T1000 (cell line): ENCODE measurements around the gene POLR3K.
A peak's percentile ranks its signal among the peaks of the same experiment; 100 is the strongest.

Experiments used
- DNase-seq: peaks from one replicate; lab custom pipeline; 2025; ENCODE audit warnings: mixed read lengths; lab: John Stamatoyannopoulos, UW

POLR3K gene

DNA sequence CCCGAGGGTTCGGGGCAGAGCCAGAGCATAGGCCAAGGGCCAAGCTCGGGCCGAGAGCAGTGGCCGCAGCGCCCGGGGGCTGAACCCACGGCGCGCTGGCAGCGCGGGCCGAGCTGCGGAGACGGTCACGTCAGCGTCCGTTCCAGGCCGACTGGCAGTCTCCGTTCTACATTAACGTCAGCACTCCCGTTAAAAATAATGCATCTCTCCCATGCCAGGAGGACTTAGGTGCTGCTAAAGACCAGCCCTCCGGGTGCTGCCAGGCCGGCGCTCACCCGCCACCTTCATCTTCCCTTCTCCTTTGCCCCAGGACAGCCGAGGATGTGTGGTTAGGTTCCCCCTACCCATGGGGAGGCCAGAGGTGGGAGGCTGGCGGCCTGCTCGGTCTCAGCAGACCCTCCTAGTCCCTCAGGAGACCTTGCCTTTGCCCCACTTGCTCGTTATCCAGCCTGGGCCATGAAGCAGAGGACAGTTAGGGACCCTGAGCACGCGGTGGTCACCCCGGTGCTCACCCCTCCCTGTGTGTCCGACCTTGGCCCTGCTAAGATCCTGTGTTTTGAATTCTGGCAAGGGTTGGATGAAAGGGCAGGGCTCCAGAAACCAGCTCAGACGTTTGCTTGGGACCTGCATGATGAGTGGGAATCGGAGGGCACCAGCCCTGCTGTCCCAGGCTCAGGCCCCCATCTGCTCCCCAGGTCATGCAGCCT is 25.2 kb upstream of the POLR3K start:
- DNase-seq = no peak

GRCh38 chr16:77807-78443 is 24.5 kb upstream of the POLR3K start, which contains the start of gene MPG:
TSS of gene MPG (plus strand) at chr16:78225. CDS start at chr16:78310, 85 bp downstream.
- DNase-seq = peak; percentile 49

GRCh38 chr16:77273-77806 is 23.9 kb upstream of the POLR3K start:
- DNase-seq = no peak

DNA sequence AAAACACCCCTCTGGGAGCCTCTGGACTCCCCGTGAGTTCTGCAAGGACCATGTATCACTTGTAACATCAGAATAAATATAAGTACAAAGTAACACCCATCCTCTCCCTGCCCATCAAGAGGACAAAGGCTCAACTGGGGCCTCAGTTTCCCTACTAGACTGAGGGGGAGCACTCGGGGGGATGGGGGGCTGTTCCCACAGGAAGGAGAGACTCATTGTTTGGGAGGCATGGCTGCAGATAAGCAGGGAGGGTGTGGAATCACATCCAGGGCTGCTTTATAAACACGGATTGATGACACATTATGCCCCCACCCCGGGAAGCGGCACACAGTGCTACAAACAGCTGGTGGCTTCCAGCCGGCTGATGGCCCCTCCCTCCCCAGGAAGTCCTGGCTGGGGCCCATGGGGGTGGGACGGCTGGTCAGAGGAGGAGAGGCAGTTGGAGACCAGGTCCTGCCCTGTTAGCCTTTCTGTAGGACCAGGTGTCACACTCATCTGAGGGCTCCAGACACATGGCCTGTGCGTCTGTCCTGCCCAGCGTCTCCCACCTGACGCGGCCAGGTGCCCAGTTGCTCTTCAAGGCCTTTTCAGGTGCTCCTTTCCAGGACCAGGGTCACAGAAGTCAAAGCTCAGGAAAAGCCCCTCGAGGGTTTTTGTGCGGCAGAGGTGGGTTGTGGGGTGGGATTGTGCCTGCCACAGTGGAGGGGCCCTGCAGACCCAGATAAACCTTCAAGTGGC is 23.3 kb upstream of the POLR3K start:
- DNase-seq = peak; percentile 39

DNA sequence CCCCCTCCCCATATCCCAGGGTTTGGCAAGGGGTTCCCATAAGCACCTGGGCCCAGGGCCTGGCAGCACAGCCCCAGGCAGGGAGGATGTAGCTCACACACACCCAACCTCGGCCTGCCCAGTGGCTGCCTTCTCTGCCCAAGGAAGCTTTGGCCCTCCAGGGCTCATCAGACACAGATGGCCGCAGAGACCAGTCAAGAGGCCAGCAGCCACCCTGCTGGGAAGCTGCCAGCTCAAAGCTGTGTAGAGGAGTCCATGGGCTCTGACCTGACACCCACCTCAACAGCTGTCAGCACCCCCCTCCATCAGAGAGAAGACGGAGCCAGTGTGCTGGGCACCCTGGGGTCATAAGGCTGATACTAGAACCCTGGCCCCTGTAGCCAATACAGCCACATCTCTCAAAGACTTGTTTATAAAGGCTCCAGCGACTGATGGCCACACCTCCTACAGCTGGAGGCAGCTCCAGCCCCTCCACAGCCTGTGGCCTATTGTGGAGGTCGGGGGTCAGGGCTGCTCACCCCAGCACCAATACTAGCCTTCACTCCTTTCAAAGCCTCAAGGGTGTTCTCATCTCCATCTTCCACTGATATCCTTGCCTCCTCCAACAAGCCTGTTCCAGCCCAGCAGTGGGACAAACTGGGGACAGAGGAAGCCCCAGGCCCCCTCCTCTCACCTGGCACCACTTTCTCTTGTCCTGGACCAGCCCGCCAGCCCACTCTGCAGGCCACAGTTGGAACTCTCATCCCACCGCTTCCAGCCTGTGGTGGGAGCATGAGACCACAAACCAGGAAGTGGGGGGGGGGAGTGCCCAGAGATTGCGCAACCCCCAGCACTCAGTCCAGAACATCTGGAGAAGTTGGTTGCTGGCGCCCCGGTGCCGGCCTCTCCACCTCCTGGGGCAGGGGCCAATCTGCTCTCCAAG is 22.4 kb upstream of the POLR3K start:
- DNase-seq = no peak

- no peak for DNase-seq
Observed at GRCh38 chr16:74747-75334, 21.4 kb upstream of the POLR3K start.

DNA sequence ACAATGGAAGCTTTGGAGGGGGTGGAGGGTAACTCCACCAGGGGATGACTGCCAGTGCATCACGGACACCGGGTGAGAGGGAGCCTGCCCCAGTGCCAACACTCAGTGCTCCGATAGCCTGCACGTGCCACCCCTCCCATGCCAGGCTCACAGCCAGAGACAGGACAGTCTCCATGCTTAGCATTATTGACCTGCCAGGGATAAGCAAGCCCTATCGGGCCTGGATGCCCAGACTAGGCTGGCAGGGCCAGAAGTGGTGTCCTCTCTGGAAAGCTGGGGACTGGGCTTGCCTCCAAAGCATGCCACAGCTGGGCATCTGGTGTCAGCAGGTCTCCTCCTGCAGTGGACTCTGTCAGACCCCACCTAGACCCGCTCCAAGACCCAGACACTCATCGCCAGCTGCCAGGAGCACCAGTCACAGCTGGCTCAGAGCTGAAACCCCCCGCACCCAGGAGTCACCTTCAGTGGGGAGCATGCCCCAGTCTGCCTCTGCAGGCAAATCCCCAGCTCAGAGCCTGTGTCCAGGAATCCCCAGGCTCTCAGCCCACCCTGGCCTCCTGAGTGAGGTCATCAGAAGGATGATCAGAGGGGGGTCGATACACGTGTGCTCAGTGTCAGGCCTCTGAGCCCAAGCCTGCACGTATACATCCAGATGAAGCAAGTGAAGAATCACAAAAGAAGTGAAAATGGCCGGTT is 20.8 kb upstream of the POLR3K start:
- no peak for DNase-seq

- no peak for DNase-seq
Observed at GRCh38 chr16:72561-73548, 19.4 kb upstream of the POLR3K start, which contains the start of gene RHBDF1. TSS of gene RHBDF1 (minus strand) at chr16:72631. CDS start at chr16:65015, 7,616 bp downstream.

GRCh38 chr16:71540-72401 is 18.4 kb upstream of the POLR3K start:
- DNase-seq = peak; percentile 48

GRCh38 chr16:71210-71539 is 17.8 kb upstream of the POLR3K start:
- DNase-seq = no peak

DNA sequence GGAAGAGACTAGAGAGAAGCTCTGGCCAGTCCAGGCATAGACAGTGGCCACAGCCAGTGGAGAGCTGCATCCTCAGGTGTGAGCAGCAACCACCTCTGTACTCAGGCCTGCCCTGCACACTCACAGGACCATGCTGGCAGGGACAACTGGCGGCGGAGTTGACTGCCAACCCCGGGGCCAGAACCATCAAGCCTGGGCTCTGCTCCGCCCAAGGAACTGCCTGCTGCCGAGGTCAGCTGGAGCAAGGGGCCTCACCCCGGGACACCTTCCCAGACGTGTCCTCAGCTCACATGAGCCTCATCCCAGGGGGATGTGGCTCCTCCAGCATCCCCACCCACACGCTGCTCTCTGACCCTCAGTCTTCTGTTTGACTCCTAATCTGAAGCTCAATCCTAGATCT is 15.8 kb upstream of the POLR3K start:
- no peak for DNase-seq

DNA sequence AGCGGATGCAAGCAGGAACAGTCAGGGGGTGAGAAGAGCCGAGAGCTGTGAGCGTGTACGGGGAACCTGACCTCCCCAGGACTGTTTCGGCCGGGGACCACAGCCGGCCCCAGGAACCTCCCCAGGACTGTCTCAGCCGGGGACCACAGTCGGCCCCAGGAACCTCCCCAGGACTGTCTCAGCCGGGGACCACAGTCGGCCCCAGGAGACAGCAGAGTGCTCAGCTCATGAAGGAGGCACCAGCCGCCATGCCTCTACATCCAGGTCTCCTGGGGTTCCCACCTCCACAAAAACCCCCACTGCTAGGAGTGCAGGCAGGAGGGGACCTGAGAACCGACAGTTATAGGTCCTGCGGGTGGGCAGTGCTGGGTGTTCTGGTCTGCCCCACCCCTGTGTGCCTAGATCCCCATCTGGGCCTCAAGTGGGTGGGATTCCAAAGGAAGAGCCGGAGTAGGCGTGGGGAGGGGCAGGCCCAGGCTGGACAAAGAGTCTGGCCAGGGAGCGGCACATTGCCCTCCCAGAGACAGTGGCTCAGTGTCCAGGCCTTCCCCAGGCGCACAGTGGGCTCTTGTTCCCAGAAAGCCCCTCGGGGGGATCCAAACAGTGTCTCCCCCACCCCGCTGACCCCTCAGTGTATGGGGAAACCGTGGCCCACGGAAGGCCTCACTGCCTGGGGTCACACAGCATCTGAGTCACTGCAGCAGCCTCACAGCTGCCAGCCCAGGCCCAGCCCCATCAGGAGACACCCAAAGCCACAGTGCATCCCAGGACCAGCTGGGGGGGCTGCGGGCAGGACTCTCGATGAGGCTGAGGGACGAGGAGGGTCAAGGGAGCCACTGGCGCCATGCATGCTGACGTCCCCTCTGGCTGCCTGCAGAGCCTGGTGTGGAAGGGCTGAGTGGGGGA is 14.7 kb upstream of the POLR3K start:
- DNase-seq = no peak

DNA sequence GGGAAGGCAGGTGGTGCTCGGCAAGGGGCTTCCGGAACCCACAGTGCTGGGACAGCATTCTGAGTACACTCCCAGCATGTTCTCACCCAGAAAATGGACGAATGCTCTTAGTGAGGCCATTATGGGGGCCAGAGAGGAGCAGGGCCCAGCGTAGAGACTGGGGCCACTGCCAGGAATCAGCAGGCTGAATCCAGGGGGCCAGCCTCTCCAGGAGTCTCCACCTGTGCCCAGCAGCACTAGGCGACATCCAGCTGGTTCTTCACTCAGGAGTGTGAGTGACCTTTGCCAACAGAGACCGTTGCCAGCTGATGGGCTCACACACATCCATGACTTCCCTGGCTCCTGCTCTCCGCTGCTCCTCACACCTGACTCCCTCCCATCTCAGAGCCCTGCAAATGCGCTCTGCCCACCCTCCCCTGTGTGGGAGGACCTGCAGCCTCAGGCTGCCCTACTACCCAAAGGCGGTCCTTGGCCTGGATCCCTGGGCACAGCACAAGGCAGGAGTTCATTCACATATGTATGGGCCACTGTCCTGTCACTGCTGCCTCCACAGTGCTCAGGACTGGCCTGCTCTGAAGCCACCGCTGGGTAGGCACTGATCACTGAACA is 13.9 kb upstream of the POLR3K start:
- no peak for DNase-seq

DNA sequence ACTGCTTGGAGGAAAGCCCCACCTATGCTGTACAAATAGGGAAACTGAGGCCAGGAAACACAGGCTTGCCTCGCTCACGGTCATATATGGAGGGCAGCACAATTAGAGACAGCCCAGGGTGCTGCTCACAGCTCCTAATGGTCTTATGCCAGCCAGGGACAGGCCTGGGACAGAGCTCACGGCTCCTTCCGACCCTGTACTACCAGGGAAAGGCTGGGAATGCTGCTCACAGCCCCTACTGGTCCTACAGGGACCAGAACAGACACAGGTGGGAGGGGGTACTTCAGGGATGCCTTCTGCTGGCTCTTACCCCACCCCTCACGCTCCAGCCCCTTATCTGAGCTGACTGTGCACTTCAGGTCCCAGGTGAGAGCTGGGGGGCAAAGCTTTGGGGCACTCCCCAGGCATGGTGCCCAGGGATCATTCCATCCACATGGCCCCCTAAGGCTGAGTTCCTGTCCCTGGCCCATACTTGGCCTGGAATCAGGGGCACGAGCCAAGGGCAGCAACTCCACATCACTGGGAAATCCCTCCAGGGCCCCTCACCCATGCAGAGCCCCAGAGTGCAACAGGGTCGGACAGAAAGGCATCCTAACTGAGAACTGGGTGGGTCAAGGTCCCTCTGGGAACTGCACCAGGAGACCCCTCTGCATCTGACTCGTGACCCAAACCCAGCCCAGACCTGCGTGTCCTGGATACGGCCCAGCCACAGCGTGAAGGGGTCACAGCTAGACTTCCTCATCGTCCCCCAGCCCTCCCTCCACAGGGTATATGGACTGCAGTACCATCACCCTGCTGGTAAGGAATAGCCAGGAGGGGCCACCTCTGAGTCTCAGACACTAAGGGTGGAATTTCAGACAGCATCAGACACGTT is 13.1 kb upstream of the POLR3K start:
- no peak for DNase-seq

GRCh38 chr16:65745-66144 is 12.3 kb upstream of the POLR3K start:
- DNase-seq = peak; percentile 82

DNA sequence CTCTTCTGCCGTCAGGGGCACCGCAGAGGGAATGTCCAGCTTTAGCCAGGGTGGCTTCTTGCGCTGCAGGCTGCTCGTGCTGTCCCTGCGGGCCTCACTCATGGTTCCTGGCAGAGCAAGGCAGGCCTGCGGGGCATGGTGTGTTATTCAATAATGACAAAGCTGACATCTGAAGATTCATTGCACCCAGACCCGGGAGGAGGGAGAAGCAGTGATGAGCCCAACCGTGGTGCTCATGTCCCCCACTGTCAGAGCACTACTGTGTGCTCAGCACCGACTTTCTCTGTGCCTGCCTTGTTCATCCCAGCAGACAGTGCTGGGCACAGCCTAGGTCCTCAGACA is 11.5 kb upstream of the POLR3K start:
- DNase-seq = no peak
